ENCODE results near the gene SRSF4.
"Not testable (repeated sequence)": the region's sequence is repeated elsewhere in the genome, so short reads cannot be mapped to it uniquely, and the experiment has no call there.

SRSF4 gene

DNA sequence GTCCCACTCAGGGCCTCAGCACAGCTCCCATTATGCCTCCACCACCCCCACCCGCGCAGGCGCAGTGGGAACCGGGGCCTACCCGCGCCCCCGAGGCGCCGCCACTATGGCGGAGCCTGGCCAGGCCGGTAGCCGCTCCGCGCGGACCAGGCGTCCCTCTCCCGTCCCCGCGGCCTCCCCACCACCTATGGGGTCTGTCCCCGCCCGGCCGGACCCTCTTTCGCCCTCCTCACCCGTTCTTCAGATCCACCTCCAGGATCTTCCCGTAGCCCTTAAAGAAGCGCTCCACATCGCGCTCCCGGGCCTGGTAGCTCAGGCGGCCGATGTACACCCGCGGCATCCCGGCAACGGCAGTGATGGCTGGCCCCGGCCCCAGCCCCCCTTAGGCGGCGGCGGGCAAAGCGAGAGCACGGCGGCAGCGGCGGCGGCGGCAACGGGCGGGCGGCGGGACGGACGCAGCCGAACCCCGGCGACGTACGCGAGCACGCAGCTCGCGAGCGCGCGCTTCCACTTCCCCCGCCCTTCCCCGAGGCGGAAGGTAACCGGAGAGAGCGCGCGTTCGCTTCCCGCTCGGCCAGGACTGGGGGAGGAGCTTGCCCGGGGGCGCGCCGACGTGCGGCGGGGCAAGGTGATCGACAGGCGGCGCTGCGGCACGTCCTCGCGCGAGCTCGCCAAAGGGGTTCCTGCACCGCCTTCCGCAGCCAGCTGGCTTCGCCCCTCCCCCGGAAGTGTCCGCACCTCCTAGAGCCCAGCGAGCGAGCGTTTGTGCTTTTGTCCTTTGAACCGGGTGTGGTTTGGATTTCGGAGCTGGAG is at the start of gene SRSF4:
SRSF4 (minus strand) TSS at position 488 of the 813 bp plus-strand sequence; CDS start at position 340, 148 bp downstream.
- DNase-seq: peak; percentile 98

GRCh38 chr1:29230553-29231378 is 49.1 kb upstream of the SRSF4 start, which contains the start of gene MECR:
MECR (minus strand) TSS chr1:29230934; CDS start chr1:29230906, 28 bp downstream.
- DNase-seq: peak; percentile 82

- no peak for DNase-seq
These were observed 48.5 kb upstream of the SRSF4 start for GRCh38 chr1:29230204-29230552.

DNA sequence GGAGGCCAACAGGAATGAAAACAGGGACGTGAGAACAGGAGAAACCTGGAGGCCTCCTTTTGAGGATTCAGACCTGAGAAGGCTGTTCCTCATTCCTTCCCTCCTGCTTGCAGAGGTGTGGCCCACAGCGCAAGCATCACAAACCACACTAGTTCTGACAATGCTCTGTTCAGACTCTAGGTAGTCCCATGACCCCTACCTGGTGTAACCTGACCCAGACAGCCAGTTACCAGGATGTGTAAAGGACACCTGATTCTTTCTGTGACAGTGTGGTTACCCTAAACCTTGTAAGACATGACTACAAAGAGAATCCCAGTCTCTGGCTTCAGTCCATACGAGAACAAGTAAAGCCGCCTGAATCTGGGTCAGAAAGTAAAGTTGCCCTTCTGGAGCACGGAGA is 45.8 kb upstream of the SRSF4 start:
- no peak for DNase-seq

DNA sequence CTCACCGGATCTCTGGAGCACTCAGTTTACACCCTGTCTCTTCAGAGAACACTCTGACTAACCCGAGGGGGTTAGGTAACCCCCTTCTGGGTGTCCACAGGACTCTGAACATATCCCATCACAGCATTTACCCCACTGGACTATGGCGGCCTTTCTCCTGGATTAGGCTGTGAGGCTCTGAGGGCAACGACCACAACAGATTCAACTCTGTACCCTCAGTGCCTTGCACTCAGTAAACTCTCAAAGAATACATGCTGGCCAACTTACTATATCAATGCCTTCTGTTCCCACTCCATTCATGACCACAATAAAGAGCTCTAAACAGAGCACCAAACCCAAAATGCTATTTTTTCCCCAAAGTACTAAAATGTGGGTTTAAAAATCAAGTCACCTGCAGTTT is 43.7 kb upstream of the SRSF4 start:
- no peak for DNase-seq

DNA sequence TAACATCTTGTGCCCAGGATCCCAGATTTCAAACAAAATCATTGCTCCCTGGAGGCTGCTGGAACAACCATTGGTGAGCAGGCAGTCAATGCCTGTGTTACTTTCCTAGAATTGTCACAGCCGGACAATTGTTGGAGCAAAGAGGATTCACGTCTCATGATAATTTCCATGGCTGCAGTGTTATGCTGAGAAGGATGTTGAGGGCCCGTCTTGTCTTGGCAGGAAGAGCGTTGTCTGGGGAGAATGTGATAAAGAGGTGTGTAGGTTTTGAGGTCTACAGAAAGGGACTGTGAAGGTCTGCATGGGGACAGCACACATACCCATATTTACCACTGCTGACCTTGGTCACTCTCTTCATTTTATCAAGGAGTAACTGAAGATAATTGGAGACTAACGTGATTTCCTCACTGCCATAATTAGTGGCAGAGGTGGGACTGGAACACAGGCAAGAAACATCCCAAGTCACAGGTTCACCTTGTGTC is 42.7 kb upstream of the SRSF4 start:
- no peak for DNase-seq

DNA sequence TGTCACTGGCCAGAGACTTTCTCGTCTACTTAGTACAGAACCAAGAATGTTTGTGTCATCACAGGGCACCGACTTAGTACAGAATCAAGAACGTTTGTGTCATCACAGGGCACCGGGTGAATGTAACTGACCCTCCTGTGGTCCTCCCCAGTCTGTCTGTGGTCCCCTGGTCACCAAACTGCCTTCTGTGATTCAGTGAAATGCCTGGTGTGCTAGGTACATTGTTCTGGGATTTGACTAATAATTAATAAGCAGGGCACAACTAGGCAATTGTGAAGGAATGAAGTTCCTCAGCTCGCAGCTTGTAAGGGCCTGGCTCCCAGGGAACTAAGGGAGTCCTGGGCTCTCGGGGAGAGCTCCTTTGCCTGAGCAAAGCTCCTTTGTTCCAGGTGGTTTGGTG is 41.8 kb upstream of the SRSF4 start:
- DNase-seq: no peak

GRCh38 chr1:29222686-29223085 is 41.0 kb upstream of the SRSF4 start:
- DNase-seq: no peak

DNA sequence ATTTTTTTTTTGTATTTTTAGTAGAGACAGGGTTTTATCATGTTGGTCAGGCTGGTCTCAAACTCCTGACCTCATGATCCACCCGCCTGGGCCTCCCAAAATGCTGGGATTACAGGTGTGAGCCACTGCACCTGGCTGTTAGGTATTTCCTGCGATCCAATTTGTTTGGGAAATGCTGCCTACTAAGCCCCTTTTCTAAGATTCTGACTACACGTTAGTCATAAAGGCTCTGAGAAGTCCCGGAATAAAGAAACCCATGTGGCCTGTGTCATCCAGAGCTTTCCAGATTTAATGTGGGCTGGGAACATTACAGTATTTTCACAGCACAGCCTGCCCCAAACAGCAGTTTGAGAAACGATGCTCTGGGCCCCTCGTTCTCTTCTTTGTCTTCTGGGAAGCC is 40.6 kb upstream of the SRSF4 start:
- not testable (repeated sequence) for DNase-seq

DNA sequence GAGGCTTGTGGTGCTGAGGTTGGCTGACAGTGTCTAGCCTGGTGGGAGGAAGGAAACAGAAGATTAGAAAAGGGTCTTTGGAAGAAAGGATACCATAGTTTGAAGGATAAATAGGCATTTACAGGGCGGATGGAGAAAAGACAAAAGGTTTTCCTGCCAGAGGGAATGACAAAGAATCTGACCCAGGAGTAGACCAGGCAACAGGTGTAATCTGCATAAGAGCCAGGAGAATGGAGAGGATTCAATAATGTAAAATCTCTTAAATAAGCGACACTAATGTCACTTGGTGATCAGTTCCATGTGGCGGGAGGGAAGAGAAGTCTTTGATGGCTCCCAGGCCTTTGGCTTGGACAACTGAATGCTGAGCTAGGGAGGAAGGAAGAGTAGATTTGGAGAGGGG is 39.6 kb upstream of the SRSF4 start:
- DNase-seq: no peak

DNA sequence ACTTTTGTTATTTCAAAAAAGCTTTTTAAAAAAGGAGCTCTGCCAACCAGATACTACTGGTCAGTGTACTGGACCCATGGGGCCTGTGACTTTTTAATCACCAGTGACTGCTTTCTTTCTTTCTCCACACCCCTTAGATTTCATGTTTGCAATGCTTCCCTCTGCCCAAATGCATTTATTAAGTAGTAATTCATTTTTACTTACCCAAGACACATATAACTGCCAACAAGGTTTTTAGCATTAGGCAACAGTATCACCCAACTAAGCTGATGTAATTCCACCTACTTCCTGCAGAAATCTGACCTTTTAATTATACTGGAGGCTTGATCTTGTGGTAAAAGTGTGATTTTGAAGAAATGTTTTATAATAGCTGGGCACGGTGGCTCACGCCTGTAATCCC is 36.5 kb upstream of the SRSF4 start:
- DNase-seq: no peak

DNA sequence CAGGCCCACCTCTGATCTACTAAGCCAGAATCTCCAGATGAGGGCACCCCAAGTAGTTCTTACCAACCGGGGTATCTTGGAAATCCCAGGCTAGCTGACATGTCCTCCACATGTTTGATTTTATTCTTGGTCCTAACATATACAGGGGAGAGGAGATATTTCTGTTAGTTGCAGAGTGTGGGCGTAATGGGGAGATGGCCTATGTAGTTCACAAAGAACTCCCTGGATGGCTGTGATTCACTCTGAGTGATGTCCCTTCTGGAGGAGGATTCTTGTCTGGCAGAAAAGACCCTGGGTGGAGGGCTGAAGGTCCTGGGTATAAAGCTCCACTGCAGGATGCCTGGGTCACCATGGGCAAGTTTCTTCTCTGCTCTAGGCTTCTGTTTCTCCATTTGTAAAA is 35.9 kb upstream of the SRSF4 start:
- no peak for DNase-seq

DNA sequence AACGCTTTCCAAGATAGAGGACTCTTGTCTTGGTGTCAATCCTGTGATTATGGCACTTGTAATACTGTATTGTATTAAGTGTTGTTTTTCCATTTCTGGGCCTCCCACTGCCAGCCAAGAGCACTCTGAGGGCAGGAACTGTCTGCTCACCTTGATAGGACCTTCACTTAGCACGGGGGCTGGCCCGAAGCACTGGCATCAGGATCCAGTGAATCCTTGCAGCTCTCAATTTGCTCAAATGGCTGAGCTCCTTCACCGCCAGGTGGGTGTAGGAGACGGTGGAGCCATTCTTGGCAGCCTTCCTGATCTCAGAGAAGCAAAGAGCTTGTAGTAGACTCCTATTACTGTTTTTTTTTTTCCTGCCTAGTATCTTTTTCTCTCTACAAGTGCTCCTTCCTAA is 31.4 kb upstream of the SRSF4 start:
- no peak for DNase-seq

GRCh38 chr1:29211086-29212030 is 29.7 kb upstream of the SRSF4 start:
- DNase-seq: no peak

DNA sequence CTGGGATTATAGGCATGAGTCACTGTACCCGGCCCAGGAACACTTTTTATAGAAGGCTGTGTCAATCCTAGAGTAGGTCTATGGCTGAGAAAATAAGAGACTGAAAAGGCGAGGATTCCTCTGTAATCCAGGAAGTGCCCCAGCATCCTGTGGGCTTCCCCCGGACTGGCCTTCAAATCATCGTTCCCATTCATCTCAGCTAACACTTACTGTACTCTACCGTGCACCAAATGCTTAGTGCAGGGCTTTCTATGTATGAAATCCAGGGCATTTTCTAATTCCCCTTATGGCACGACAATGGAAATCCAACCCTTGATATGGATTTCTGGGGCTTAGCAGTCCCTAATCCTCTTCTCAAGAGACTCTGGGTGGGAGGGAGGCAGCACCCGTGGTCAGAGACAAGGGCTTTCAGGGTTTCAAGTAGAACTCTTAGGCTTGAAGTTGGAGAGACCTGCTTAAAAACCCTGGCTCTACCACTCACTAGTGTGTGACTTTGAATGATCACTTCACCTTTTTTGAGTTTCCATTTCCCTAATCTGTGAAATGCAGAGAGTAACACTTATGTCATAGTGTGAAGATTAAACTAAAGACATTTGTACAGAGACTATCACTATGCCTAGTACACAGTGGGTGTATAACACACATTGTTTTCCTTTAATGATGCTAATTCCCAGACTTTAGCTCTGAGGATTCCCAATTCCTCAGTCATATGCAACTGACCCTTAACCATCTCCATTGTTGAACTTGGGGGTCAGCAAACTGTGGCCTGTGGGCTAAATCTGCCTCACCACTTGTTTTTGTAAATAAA is 28.8 kb upstream of the SRSF4 start:
- no peak for DNase-seq

DNA sequence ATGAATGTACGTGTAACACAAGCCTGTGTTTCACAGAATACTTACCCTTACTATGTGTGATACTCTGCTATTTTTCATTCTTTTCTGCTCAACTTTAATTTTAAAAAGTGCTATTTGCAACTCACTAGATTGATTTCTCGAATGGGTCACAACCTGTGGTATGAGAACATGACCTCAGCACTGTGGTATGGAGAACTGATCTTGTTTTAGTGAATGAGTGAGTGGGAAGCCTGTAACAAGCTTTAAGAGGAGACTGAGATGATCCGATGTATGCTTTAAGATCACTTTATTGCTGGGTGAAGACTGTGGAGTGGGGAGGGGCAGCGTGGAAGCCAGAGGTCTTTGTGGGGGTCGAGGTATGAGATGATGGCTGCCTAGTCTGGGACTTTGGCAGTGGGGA is 27.5 kb upstream of the SRSF4 start:
- DNase-seq: no peak

DNA sequence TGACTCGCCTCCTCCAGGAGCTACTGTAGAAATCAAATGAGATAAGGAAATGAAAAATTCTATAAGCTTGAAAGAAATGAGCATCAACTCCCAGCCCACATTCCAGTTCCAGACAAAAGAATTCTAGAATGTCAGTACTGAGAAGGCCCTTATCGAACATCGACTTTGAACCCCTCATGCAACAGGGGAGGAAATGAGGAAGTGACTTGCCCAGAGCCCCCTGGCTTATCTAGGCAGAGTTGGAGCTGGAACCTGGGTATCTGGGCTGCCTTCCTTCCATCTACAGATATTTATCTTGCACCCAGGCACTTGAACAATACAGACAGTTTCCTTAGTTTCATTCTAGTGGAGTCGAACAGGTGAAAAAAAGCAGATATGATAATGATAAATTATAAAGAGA is 26.7 kb upstream of the SRSF4 start:
- DNase-seq: no peak

DNA sequence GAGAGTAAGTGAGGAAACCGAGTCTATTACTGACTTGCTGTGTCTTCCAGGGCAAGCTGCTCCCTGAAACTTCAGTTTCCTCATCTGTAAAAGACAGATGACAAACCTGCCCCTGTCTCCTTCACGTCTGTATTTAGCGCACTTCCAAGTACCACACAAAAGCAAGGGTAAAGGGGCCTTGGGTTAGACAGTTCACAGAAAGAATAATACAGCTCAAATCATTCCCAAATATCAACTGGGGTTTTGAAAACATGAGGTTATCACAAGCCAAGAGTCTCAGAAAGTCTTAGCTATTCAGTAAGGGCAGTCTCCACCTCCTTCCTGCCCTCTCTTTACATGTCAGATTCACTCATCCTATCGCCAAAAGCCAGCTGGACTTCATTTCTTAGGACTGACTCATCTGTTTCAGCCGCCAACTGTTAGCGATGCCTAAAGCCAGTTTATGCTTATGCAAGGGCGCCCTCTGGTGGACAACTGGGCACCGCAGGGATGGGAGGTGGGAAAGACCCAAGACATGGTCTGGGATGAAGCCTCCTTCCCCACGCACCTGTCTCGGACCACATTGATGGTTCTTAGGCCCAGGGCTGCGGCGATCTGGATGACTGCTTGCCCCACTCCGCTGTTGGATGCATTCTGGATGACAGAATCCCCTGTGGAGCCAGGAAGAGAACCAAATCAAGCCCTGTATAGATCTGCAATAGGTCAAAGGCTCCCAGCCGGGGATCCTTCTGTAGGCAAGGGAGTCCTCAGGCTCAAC is 21.1 kb upstream of the SRSF4 start:
- DNase-seq: peak; percentile 79

DNA sequence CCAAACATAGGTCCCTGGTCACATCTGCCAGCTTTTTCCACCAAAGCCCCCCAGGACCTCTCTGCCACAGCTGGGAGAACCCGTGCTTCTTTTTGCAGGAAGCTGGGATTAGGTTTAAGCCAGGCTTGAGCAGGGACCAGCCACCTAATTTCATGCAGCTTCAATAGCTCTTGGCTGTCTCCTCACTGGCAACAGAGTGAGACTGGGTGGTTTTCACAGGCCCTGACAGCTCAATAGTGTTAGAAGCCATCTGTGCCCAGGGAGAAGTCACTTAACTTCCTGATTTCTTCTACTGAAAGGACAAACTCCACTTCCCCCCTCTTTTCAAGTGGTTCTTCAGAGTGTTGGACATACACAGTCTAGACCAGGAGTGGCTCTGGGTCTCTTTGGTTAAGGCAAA is 20.4 kb upstream of the SRSF4 start:
- DNase-seq: no peak

DNA sequence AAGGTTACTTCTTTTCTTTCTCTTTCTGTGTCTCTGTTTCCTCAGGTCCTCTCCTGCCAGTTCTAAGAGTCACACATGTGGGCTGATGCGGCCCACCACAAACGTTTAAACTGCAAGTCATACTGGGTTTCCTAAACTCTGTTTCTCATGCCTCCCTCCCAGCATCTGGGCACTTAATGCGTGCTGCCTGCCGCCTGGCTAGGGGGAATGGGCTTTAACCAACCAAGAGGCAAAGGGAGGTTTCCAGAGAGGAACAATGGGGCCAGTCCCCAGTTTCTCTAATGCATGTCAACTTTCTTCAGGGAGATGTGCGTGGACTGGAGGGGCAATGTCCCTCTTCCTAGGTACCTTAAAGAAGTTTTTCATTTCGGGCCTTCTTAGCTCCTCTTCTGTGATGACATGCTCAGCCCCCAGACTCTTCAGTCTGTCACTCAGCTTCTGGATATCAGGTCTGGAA is 19.9 kb upstream of the SRSF4 start:
- DNase-seq: no peak

All from NCI-H1436 (cell line).